ENCODE measurements around the gene MTF2.

MTF2 gene

DNA sequence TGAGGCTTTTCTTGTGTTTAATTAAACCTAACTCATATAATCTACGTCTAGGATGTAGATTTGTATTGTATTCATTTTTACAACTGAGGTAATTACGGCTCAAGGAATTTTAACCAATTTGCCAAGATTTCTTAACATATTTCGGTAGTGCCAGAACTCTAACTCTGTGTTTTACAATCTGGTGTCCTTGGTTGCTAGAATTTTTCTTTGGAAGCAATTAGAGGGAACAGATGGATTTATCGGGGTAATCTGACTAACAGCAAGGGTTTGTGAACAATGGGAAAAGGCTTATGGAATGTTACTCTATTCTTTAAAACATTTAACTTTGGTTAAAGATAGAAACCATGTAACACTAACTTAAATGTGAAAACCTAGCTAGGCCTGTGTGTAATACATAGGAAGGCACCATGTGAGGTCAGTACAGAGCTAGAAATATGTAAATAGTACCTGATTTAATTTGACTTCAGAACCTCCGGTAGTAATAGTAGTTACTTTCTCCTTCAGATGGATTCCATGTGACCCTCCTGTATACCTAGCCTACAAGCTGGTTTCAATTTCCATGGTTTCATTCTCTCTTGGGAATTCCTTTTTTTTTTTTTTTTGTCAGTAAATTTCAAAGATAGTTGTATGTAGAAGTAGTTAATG lies 1.2 kb downstream of the MTF2 start:
- DNase-seq = peak; percentile 65
- in situ Hi-C loops (cut with MboI; ENCODE audit: low pct_unique_long_range_greater_than_20kb, low sequenced_read_pairs) = no loop called here

- in situ Hi-C loops (cut with MboI; ENCODE audit: low pct_unique_long_range_greater_than_20kb, low sequenced_read_pairs) = no loop called here
- peak; percentile 51 for DNase-seq
These were observed 2.6 kb downstream of the MTF2 start for GRCh38 chr1:93081716-93082115.

DNA sequence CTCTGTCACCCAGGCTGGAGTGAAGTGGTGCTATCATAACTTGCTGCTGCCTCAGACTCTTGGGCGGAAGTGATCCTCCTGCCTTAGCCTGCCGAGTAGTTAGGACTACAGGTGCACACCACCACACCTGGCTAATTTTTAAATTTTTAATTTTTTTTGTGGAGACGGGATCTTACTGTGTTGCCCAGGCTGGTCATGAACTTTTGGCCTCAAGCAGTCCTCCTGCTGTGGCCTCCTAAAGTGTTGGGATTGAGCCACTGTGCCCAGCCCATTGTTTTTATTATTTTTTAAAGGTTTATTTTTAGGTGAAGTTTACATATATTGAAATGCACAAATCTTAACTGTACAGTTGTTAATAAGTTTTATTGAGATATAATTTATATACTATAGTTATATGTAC lies 3.2 kb downstream of the MTF2 start:
- DNase-seq = no peak

GRCh38 chr1:93083979-93084378 lies 4.9 kb downstream of the MTF2 start:
- in situ Hi-C loops (cut with MboI; ENCODE audit: low pct_unique_long_range_greater_than_20kb, low sequenced_read_pairs) = no loop called here
- no peak for DNase-seq

More for the DNA sequence above, 3.2 kb downstream of the MTF2 start:
- in situ Hi-C loops (cut with MboI; ENCODE audit: low pct_unique_long_range_greater_than_20kb, low sequenced_read_pairs) = no loop called here

- DNase-seq = no peak
These were observed 8.4 kb downstream of the MTF2 start for GRCh38 chr1:93087532-93087931.

GRCh38 chr1:93093332-93094006 lies 14.4 kb downstream of the MTF2 start:
- no peak for DNase-seq
- in situ Hi-C loops (cut with MboI; ENCODE audit: low pct_unique_long_range_greater_than_20kb, low sequenced_read_pairs) = no loop called here

More at GRCh38 chr1:93087532-93087931, 8.4 kb downstream of the MTF2 start:
- in situ Hi-C loops (cut with MboI; ENCODE audit: low pct_unique_long_range_greater_than_20kb, low sequenced_read_pairs) = no loop called here

- in situ Hi-C loops (cut with MboI; ENCODE audit: low pct_unique_long_range_greater_than_20kb, low sequenced_read_pairs) = no loop called here
- no peak for DNase-seq
These were observed 16.9 kb downstream of the MTF2 start for GRCh38 chr1:93095804-93096585.

- in situ Hi-C loops (cut with MboI; ENCODE audit: low pct_unique_long_range_greater_than_20kb, low sequenced_read_pairs) = no loop called here
- DNase-seq = no peak
These were observed 23.1 kb downstream of the MTF2 start for GRCh38 chr1:93102142-93102541.

- DNase-seq = no peak
- in situ Hi-C loops (cut with MboI; ENCODE audit: low pct_unique_long_range_greater_than_20kb, low sequenced_read_pairs) = no loop called here
These were observed 27.1 kb downstream of the MTF2 start for GRCh38 chr1:93106226-93106625.

GRCh38 chr1:93107395-93107794 lies 28.3 kb downstream of the MTF2 start:
- DNase-seq = no peak
- in situ Hi-C loops (cut with MboI; ENCODE audit: low pct_unique_long_range_greater_than_20kb, low sequenced_read_pairs) = no loop called here

- DNase-seq = no peak
These were observed 29.3 kb downstream of the MTF2 start for GRCh38 chr1:93108335-93108734.

GRCh38 chr1:93109578-93109977 lies 30.5 kb downstream of the MTF2 start:
- in situ Hi-C loops (cut with MboI; ENCODE audit: low pct_unique_long_range_greater_than_20kb, low sequenced_read_pairs) = no loop called here
- no peak for DNase-seq

More at GRCh38 chr1:93108335-93108734, 29.3 kb downstream of the MTF2 start:
- in situ Hi-C loops (cut with MboI; ENCODE audit: low pct_unique_long_range_greater_than_20kb, low sequenced_read_pairs) = no loop called here

GRCh38 chr1:93111065-93111464 lies 32.0 kb downstream of the MTF2 start:
- in situ Hi-C loops (cut with MboI; ENCODE audit: low pct_unique_long_range_greater_than_20kb, low sequenced_read_pairs) = no loop called here
- DNase-seq = no peak

- no peak for DNase-seq
- in situ Hi-C loops (cut with MboI; ENCODE audit: low pct_unique_long_range_greater_than_20kb, low sequenced_read_pairs) = no loop called here
These were observed 32.5 kb downstream of the MTF2 start for GRCh38 chr1:93111561-93111960.

- in situ Hi-C loops (cut with MboI; ENCODE audit: low pct_unique_long_range_greater_than_20kb, low sequenced_read_pairs) = no loop called here
- DNase-seq = no peak
These were observed 34.0 kb downstream of the MTF2 start for GRCh38 chr1:93113127-93113526.

DNA sequence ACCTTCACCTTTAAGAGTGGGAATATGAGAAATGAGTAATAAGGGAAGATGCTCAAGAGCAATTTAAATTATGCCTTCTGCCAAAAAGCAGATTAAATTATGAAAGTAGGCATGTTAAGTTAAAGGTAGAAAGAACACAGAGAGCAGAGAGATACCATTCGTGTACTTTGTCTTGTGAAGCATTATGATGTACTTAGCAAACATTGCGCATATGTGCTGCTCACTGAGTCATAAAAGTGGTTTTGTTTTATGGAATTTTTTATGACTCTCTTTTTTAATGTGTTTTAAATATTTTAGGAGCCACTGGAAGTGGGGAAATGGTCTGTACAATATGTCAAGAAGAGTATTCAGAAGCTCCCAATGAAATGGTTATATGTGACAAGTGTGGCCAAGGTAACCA lies 35.3 kb downstream of the MTF2 start:
- DNase-seq = no peak
- in situ Hi-C loops (cut with MboI; ENCODE audit: low pct_unique_long_range_greater_than_20kb, low sequenced_read_pairs) = no loop called here

- in situ Hi-C loops (cut with MboI; ENCODE audit: low pct_unique_long_range_greater_than_20kb, low sequenced_read_pairs) = no loop called here
- no peak for DNase-seq
These were observed 41.5 kb downstream of the MTF2 start for GRCh38 chr1:93120614-93121013.

DNA sequence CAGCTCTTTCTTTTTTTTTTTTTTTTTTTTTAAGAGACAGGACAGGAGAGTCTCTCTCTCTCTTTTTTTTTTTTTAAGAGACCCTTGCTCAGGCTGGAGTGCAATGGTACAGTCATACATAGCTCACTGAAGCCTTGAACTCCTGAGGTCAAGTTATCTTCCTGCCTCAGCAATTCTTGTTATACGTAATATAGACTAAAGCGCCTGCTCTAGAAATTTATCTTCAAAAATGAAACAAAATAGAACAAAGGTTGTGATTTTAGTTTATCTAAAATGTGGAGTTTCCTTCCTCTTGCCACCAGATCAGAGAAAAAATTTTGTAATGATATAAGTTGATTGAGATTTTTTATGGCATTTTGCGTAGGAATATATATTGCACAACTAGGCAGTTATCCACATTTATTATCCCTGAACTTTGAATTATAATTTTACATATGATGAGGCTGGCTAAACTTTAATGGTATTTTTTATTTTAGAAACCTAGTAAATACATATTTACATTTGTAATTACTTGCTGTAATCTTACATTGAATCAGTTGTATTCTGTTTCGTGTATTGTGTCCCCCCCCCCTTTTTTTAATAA lies 44.2 kb downstream of the MTF2 start:
- in situ Hi-C loops (cut with MboI; ENCODE audit: low pct_unique_long_range_greater_than_20kb, low sequenced_read_pairs) = no loop called here
- DNase-seq = no peak

DNA sequence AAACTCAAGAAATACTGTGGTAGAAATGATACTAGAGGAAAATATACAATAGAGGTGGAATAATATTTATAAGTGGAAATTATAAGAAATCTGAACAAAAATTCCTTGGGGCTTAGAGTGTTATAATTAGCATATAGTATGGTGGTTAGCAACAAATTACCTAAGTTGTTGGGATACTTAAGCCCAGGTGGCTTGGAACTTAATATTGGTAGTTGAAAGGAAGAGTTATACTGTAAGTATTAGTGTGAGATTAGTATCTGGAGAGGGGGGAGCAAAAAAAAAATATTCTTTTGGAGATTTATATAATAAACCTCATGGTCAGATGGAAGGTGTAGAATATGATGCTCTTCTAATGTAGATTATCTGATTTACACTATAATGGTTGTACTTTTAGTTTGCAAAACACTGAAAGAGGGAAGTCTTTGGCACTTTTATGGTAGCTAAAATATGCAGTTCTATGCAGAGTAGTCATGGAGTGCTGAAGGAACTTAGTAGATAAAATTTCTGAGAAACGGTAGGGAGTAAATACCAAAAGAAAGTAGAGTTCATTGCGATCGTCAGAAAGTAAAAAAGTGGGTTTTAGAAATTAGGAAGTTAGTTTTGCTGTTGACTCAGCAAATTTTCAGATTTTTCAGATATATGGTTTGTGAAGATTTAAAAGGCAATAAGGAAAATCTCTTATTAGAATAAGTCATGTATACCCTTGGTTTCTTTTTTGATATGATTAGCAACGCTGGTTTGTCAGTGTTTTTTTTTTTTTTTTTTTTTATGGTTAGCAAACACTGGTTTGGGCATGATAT lies 45.7 kb downstream of the MTF2 start:
- DNase-seq = peak; percentile 19
- in situ Hi-C loops (cut with MboI; ENCODE audit: low pct_unique_long_range_greater_than_20kb, low sequenced_read_pairs) = no loop called here
